Activated T-cell treated with anti-CD3 and anti-CD28 coated beads for 1 hour (primary cell): ENCODE results near the gene LMBR1.
A peak's percentile ranks its signal among the peaks of the same experiment; 100 is the strongest.
"Not testable (repeated sequence)": the region's sequence is repeated elsewhere in the genome, so short reads cannot be mapped to it uniquely, and the experiment has no call there.

Experiments used
- DNase-seq: peaks from one replicate; pipeline ENCODE4 v3.0.0-alpha.2; 2020; ENCODE audit warnings: low read depth

The LMBR1 gene

GRCh38 chr7:156906200-156906649 lies 13.2 kb upstream of the LMBR1 start:
- no peak for DNase-seq

- DNase-seq: peak; percentile 17
Observed at GRCh38 chr7:156903232-156903909, 10.4 kb upstream of the LMBR1 start.

GRCh38 chr7:156900093-156900492 lies 7.1 kb upstream of the LMBR1 start:
- DNase-seq: not testable (repeated sequence)

GRCh38 chr7:156898938-156899337 lies 6.0 kb upstream of the LMBR1 start:
- no peak for DNase-seq

GRCh38 chr7:156897673-156898072 lies 4.7 kb upstream of the LMBR1 start:
- DNase-seq: no peak

- no peak for DNase-seq
Observed at GRCh38 chr7:156896388-156897022, 3.5 kb upstream of the LMBR1 start.

GRCh38 chr7:156895024-156895780 lies 2.2 kb upstream of the LMBR1 start:
- no peak for DNase-seq

GRCh38 chr7:156892081-156892800 lies 742 bp downstream of the LMBR1 start:
- peak; percentile 53 for DNase-seq

- no peak for DNase-seq
Observed at GRCh38 chr7:156889746-156890145, 3.2 kb downstream of the LMBR1 start.

- DNase-seq: no peak
Observed at GRCh38 chr7:156889089-156889488, 3.9 kb downstream of the LMBR1 start.

- no peak for DNase-seq
Observed at GRCh38 chr7:156886020-156886795, 6.8 kb downstream of the LMBR1 start.

- DNase-seq: no peak
Observed at GRCh38 chr7:156881679-156882078, 11.3 kb downstream of the LMBR1 start.

- no peak for DNase-seq
Observed at GRCh38 chr7:156875766-156876165, 17.2 kb downstream of the LMBR1 start.

- DNase-seq: not testable (repeated sequence)
Observed at GRCh38 chr7:156868363-156868762, 24.6 kb downstream of the LMBR1 start.

GRCh38 chr7:156865493-156865892 lies 27.5 kb downstream of the LMBR1 start:
- DNase-seq: no peak

GRCh38 chr7:156862022-156862421 lies 31.0 kb downstream of the LMBR1 start:
- DNase-seq: not testable (repeated sequence)

- no peak for DNase-seq
Observed at GRCh38 chr7:156861212-156861611, 31.8 kb downstream of the LMBR1 start.

GRCh38 chr7:156860099-156860498 lies 32.9 kb downstream of the LMBR1 start:
- DNase-seq: not testable (repeated sequence)

- DNase-seq: no peak
Observed at GRCh38 chr7:156858523-156858922, 34.5 kb downstream of the LMBR1 start.

- DNase-seq: no peak
Observed at GRCh38 chr7:156857757-156858156, 35.2 kb downstream of the LMBR1 start.

GRCh38 chr7:156854654-156855053 lies 38.3 kb downstream of the LMBR1 start:
- no peak for DNase-seq

GRCh38 chr7:156848979-156849378 lies 44.0 kb downstream of the LMBR1 start:
- DNase-seq: no peak
